ENCODE results near the gene BTBD7. TPM values are rescaled to one million over a fixed set of nuclear protein-coding genes. Genes with fewer than 3 reads are reported as not detected.

BTBD7 gene
- total and polyA plus RNA-seq, 2 of the 4 experiments (the other 2 are of a cell fraction): 11.9 to 30.5 TPM

GRCh38 chr14:93223565-93223964 lies 109.3 kb downstream of the BTBD7 start:
- Histone ChIP-seq H3K4me3 (ENCODE audit: insufficient read depth, low read depth, low read length) (no peak overlapping the region), H4K91ac (ENCODE audit: insufficient read depth, low read depth, low read length) (no peak overlapping the region), H2AFZ (replicated peaks; ENCODE audit: low read length, poor library complexity) (no peak overlapping the region), H3K27me3 (ENCODE audit: control insufficient read depth, insufficient read depth, low read length) (no peaks in the 10 kb centered on the region), H3K9me1 (ENCODE audit: insufficient read depth, low read length) (no peaks in the 10 kb centered on the region), H2BK15ac (ENCODE audit: low read depth, low read length) (no peak overlapping the region), H3K14ac (replicated peaks; ENCODE audit: low read depth, low read length) (no peak overlapping the region), H4K20me1 (ENCODE audit: insufficient read depth, low read length) (no peaks in the 10 kb centered on the region), H3K18ac (ENCODE audit: low read depth, low read length) (no peak overlapping the region), H4K5ac (ENCODE audit: low read depth, low read length) (no peak overlapping the region), H2AK5ac (ENCODE audit: low read depth, low read length) (no peak overlapping the region), H3K4me2 (ENCODE audit: low read depth, low read length) (no peak overlapping the region), H3K79me1 (ENCODE audit: low read depth in 1 of 2, low read length in 2 of 2) (no peaks in the 10 kb centered on the region), H3K56ac (ENCODE audit: extremely low read depth, insufficient read depth, low read length) (no peak overlapping the region), H2BK5ac (ENCODE audit: low read depth, low read length, poor library complexity, severe bottlenecking) (no peak overlapping the region), H2BK120ac (ENCODE audit: low read depth, low read length) (no peak overlapping the region), H3K9ac (ENCODE audit: low read depth, low read length) (no peak overlapping the region), H3K9me3 (ENCODE audit: control insufficient read depth, insufficient read depth, low read length) (no peaks in the 10 kb centered on the region), H2AK9ac (replicated peaks; ENCODE audit: low read depth, low read length, poor library complexity) (no peak overlapping the region), H4K8ac (ENCODE audit: low read depth in 2 of 2, low read length in 2 of 2) (no peak overlapping the region), H2BK20ac (ENCODE audit: low read depth, low read length) (no peak overlapping the region), H3K4ac (ENCODE audit: low read depth, low read length) (no peak overlapping the region), H3K36me3 (ENCODE audit: control insufficient read depth, insufficient read depth, low read length) (peaks cover 29% of the 10 kb centered on the region), H3K4me1 (ENCODE audit: control insufficient read depth, insufficient read depth, low read length) (no peaks in the 10 kb centered on the region), H3K27ac (ENCODE audit: insufficient read depth, low read length) (no peak overlapping the region), H3K23ac (ENCODE audit: low read depth, low read length) (no peak overlapping the region)
- 94% methylated on average over 15 of the region's 27 CpGs; no CpG with 5 or more reads in 1 of the 2 experiments for WGBS, 2 experiments (ENCODE audit: extremely low coverage in 2 of 2, insufficient read length in 1 of 2)
- ChIA-PET POLR2A (ENCODE audit: unreplicated experiment) (interaction anchor here (0.6 kb wide), 1 partner anchor 10 kb away, joined by 3 read pairs; no protein-coding TSS in a partner anchor), CTCF (interaction anchor here (0.6 kb wide), 1 partner anchor 35 kb away, joined by 3 read pairs; no protein-coding TSS in a partner anchor)
- BruUV-seq (replicated peaks): no TSS peak
- intact Hi-C loops (cut with micrococcal nuclease) (no loop called here), dilution Hi-C loops (cut with HindIII; ENCODE audit: low sequenced_read_pairs, unreplicated experiment) (no loop called here), in situ Hi-C loops (cut with MboI; ENCODE audit: low sequenced_read_pairs) (no loop called here)
- TF ChIP-seq SMC3 (IDR thresholded peaks at IDR 0.05; ENCODE audit: low read depth, low read length) (no peak), NFE2L2 (IDR thresholded peaks at IDR 0.05; ENCODE audit: low read depth, low read length) (no peak)
- no peak for DNase-seq
- ATAC-seq (ENCODE audit: low read depth): no peak

Measured in IMR-90 (cell line).